Type B pancreatic cell (in vitro differentiated cells): ENCODE measurements around the gene ACOX2. TPM values are rescaled to one million over a fixed set of nuclear protein-coding genes. Genes with fewer than 3 reads are reported as not detected.
"Not testable (repeated sequence)": the region's sequence is repeated elsewhere in the genome, so short reads cannot be mapped to it uniquely, and the experiment has no call there.

Experiments
- DNase-seq: peaks from one replicate; pipeline ENCODE4 v3.0.0; 2021; ENCODE audit warnings: mixed read lengths; ENCODE audit not compliant: unreplicated experiment; ENCODE audit errors: extremely low spot score
- H3K27ac Mint-ChIP-seq: 2 replicates; pipeline ENCODE4 v1.8.0; 2021; ENCODE audit warnings: mild to moderate bottlenecking, mixed read lengths
- H3K27me3 Mint-ChIP-seq: 2 replicates; pipeline ENCODE4 v1.8.0; 2021; ENCODE audit warnings: mixed read lengths
- H3K36me3 Mint-ChIP-seq: 2 replicates; pipeline ENCODE4 v1.8.0; 2021; ENCODE audit warnings: mixed read lengths
- H3K4me1 Mint-ChIP-seq: one replicate; pipeline ENCODE4 v1.8.0; 2021; ENCODE audit warnings: mixed read lengths; ENCODE audit not compliant: unreplicated experiment
- H3K4me3 Mint-ChIP-seq: 2 replicates; pipeline ENCODE4 v1.8.0; 2021; ENCODE audit warnings: mild to moderate bottlenecking, mixed read lengths
- H3K9me3 Mint-ChIP-seq: 2 replicates; pipeline ENCODE4 v1.8.0; 2021; ENCODE audit warnings: mixed read lengths
- total RNA-seq: library from RNA; stranded (reverse); gene quantifications from 2 replicates; pipeline ENCODE4 v1.2.1, GENCODE V29; 2021; ENCODE audit warnings: low replicate concordance
- TF ChIP-seq, protein P1 (sequence below): fragments of 200-600 bp; sonication (generic); conservative IDR thresholded peaks from 2 replicates; pipeline ENCODE4 v1.5.0; 2021; ENCODE audit warnings: antibody characterized with exemption, mild to moderate bottlenecking

The ACOX2 gene
- total RNA-seq, 1 donor from 2014 or later = 5.6 TPM

DNA sequence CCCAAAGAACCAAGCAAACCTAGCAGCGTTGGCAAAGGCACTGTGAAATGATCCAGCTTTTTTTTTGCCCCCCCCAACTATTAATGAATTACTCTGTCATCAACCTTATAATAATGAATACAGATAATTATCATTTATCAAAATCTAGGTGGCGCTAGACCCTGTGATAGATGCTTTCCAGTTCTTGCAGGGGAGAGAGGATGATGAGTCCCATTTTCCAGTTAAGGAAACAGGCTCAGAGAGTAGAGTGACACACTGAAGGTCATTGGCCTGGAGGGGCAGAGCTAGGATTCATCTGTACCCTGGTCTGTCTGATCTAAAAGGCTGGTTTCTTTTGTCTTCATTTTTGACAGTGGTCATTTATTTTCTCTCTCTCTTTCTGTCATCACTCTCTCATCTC lies 5.0 kb downstream of the ACOX2 start:
- H3K36me3 Mint-ChIP-seq = no peaks in the 10 kb centered on the region
- no peaks in the 10 kb centered on the region for H3K27me3 Mint-ChIP-seq
- H3K27ac Mint-ChIP-seq = no peak overlapping the region
- DNase-seq = no peak
- no peaks in the 10 kb centered on the region for H3K9me3 Mint-ChIP-seq
- peaks cover 20% of the 10 kb centered on the region for H3K4me1 Mint-ChIP-seq
- H3K4me3 Mint-ChIP-seq = no peak overlapping the region
- TF ChIP-seq, protein P1, sequence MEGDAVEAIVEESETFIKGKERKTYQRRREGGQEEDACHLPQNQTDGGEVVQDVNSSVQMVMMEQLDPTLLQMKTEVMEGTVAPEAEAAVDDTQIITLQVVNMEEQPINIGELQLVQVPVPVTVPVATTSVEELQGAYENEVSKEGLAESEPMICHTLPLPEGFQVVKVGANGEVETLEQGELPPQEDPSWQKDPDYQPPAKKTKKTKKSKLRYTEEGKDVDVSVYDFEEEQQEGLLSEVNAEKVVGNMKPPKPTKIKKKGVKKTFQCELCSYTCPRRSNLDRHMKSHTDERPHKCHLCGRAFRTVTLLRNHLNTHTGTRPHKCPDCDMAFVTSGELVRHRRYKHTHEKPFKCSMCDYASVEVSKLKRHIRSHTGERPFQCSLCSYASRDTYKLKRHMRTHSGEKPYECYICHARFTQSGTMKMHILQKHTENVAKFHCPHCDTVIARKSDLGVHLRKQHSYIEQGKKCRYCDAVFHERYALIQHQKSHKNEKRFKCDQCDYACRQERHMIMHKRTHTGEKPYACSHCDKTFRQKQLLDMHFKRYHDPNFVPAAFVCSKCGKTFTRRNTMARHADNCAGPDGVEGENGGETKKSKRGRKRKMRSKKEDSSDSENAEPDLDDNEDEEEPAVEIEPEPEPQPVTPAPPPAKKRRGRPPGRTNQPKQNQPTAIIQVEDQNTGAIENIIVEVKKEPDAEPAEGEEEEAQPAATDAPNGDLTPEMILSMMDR = no peak

DNA sequence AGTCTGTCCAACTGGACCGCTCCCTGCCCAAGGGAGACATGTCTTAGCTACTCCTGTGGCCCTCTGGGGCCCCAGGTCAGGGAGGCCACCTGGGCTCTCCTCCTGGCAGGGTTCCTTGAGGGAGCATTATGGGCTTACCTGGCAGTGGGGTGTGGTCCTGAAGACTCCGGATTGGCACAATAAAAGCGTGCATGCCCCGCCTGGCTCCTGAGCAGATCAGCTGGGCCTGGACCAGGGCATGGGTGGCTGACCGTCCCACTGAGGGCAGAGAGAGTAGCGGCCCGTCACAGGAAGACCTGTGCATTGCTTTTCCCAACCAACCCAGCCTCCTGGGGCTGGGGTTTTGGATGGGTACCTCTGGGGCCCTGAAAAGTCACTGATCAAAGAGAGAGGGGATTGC lies 5.4 kb downstream of the ACOX2 start:
- H3K27ac Mint-ChIP-seq = no peak overlapping the region
- no peaks in the 10 kb centered on the region for H3K36me3 Mint-ChIP-seq
- TF ChIP-seq, protein P1 = no peak
- no peaks in the 10 kb centered on the region for H3K27me3 Mint-ChIP-seq
- H3K4me1 Mint-ChIP-seq = peaks cover 16% of the 10 kb centered on the region
- H3K9me3 Mint-ChIP-seq = no peaks in the 10 kb centered on the region
- H3K4me3 Mint-ChIP-seq = no peak overlapping the region
- DNase-seq = no peak

DNA sequence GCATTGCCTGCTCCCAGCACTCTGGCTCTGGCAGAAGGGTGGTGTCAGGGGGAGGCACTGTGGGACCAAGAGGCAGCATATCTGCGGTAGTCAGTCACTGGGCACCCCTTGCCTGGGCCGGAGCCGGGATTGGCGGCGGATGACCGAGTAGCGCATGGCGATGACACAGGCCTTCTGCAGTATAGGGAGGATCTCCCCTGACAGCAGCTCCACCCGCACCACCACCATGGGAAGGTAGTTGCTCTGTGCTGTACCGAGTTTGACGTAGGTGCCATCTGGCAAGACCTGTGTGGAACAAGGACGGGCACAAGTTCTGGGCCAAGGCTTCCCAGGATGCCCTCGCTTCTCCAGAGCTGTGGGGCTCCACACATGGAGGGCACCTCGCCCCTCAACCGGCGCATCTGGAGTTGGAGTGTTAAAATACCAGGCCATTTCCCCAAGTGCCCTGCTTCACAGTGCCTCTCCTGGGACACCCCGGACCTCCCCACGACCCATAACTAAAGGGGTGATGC lies 6.6 kb downstream of the ACOX2 start:
- H3K27me3 Mint-ChIP-seq = no peaks in the 10 kb centered on the region
- DNase-seq = no peak
- no peak overlapping the region for H3K27ac Mint-ChIP-seq
- no peak overlapping the region for H3K4me3 Mint-ChIP-seq
- TF ChIP-seq, protein P1 = no peak
- peaks cover 7% of the 10 kb centered on the region for H3K4me1 Mint-ChIP-seq
- H3K9me3 Mint-ChIP-seq = no peaks in the 10 kb centered on the region
- no peaks in the 10 kb centered on the region for H3K36me3 Mint-ChIP-seq

DNA sequence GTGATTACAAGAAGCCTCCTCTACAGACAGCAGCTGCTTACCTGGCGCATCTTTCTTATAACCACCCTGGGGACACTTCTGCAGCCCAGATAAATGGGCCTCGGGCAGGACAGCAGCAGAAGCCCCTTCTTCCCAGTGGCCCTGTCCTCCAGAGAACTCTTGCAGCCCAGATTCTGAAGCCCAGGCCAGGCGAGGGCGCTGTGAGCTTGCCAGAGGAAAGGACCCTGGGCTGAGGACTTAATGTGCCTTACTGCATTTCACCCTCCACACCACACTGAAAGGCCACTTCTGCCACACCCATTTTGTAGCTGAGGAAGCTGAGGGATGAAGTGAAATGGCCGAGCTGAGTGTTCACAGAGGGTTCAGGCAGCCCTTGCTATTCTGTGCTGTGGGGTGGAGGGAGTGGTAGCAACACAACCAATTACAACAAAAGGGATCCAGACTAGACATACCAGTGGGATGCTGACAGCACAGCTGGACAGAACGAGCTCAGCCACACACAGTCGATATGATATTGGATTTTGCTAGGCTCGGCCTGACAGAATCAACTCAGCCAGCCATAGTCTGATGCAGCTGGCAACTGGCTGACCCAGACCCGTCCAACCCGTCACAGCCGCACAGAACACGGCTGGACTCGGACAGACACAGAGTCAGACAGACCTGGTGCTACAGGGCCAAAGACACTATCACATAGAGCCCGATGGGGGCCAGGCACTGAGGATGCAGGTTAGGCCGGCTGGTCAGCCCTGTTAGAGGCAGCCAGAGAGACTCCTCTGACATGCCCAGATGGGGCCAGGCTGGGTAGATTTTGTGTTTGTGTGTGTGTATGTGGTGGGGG lies 7.3 kb downstream of the ACOX2 start:
- no peak overlapping the region for H3K4me3 Mint-ChIP-seq
- DNase-seq = no peak
- TF ChIP-seq, protein P1 = peak; percentile 59
- no peaks in the 10 kb centered on the region for H3K36me3 Mint-ChIP-seq
- H3K27ac Mint-ChIP-seq = no peak overlapping the region
- no peaks in the 10 kb centered on the region for H3K9me3 Mint-ChIP-seq
- H3K27me3 Mint-ChIP-seq = no peaks in the 10 kb centered on the region
- H3K4me1 Mint-ChIP-seq = peaks cover 7% of the 10 kb centered on the region

DNA sequence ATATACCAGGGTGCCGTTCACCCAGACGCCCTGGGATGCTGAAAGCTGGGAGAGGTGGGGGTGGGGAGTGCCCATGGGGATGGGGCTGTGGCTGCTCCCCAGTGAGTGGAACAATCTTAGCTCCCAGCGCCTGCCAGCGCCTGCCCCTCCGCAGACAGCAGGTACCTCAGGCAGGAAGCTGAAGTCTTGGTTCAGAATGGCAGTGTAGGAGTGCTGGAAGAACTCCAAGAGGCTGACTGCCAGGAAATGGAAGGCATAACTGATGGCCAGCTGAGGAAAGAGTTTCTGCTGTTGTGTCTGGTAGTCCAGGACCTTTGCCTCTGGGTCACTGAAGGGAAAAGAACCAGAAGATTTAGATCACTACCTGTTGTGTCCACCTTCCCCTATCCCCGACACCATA lies 8.4 kb downstream of the ACOX2 start:
- H3K9me3 Mint-ChIP-seq = no peaks in the 10 kb centered on the region
- peaks cover 7% of the 10 kb centered on the region for H3K4me1 Mint-ChIP-seq
- H3K27me3 Mint-ChIP-seq = no peaks in the 10 kb centered on the region
- no peak overlapping the region for H3K4me3 Mint-ChIP-seq
- no peak overlapping the region for H3K27ac Mint-ChIP-seq
- DNase-seq = no peak
- TF ChIP-seq, protein P1 = no peak
- no peaks in the 10 kb centered on the region for H3K36me3 Mint-ChIP-seq

DNA sequence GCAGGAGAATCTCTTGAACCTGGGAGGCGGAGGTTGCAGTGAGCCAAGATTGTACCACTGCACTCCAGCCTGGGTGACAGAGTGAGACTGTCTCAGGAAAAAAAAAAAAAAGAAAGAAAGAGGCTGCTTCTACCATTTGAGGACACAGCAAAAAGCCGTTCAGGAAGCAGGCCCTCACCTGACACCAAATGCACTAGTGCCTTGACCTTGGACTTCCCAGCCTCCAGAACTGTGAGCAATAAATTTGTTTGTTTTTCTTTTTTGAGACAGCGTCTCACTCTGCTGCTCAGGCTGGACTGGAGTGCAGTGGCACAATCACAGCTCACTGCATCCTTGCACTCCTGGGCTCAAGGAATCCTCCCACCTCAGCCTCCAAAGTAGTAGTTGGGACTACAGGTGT lies 9.6 kb downstream of the ACOX2 start:
- not testable (repeated sequence) for H3K4me1 Mint-ChIP-seq, H3K27me3 Mint-ChIP-seq, H3K27ac Mint-ChIP-seq, H3K36me3 Mint-ChIP-seq, DNase-seq, H3K9me3 Mint-ChIP-seq, H3K4me3 Mint-ChIP-seq
